HepG2 (cell line): Measurements from ENCODE around the gene ZNF444. TPM values are rescaled to one million over a fixed set of nuclear protein-coding genes. Genes with fewer than 3 reads are reported as not detected.
A peak's percentile ranks its signal among the peaks of the same experiment; 100 is the strongest.

Experiments used
- ADNP ChIP-seq: sonication (generic); formaldehyde crosslinking; IDR thresholded peaks from 2 replicates; pipeline ENCODE4 v1.4.0; 2020; ENCODE audit warnings: missing genetic modification reagents
- AGO2 ChIP-seq: fragments of 200-400 bp; formaldehyde crosslinking; optimal IDR thresholded peaks from 2 replicates; pipeline ENCODE3; 2017; ENCODE audit warnings: mild to moderate bottlenecking, low read depth, low read length, moderate library complexity
- ARHGAP35 ChIP-seq: sonication (generic); formaldehyde crosslinking; IDR thresholded peaks from 2 replicates; pipeline ENCODE4 v1.9.0; 2022; ENCODE audit warnings: mild to moderate bottlenecking, inconsistent platforms, moderate library complexity, missing genetic modification reagents, borderline replicate concordance
- ATF1 ChIP-seq: IDR thresholded peaks from 2 replicates; pipeline ENCODE4 v1.6.1; 2016; ENCODE audit warnings: mild to moderate bottlenecking, control low read depth
- CERS6 ChIP-seq: sonication (generic); formaldehyde crosslinking; IDR thresholded peaks from 2 replicates; pipeline ENCODE4 v1.5.0; 2020; ENCODE audit warnings: missing genetic modification reagents
- DR1 ChIP-seq: sonication (generic); formaldehyde crosslinking; IDR thresholded peaks from 2 replicates; pipeline ENCODE4 v1.8.0; 2021; ENCODE audit warnings: mild to moderate bottlenecking, missing genetic modification reagents, inconsistent platforms
- ELF3 ChIP-seq: IDR thresholded peaks from 2 replicates; pipeline ENCODE4 v1.6.1; 2016; ENCODE audit warnings: missing genetic modification reagents, missing compliant biosample characterization
- FOXC1 ChIP-seq: sonication (generic); formaldehyde crosslinking; IDR thresholded peaks from 2 replicates; pipeline ENCODE4 v1.8.0; 2022; ENCODE audit warnings: mild to moderate bottlenecking, missing genetic modification reagents, borderline replicate concordance
- HDAC2 ChIP-seq: sonication (generic); formaldehyde crosslinking; IDR thresholded peaks from 2 replicates; pipeline ENCODE4 v1.4.0; 2020; ENCODE audit warnings: missing genetic modification reagents
- MEF2D ChIP-seq: sonication (generic); formaldehyde crosslinking; IDR thresholded peaks from 2 replicates; pipeline ENCODE4 v1.5.1; 2020; ENCODE audit warnings: mild to moderate bottlenecking, missing genetic modification reagents
- MEIS1 ChIP-seq: sonication (generic); formaldehyde crosslinking; IDR thresholded peaks from 2 replicates; pipeline ENCODE4 v1.9.0; 2021; ENCODE audit warnings: mild to moderate bottlenecking, missing genetic modification reagents, moderate library complexity, borderline replicate concordance
- RFXANK ChIP-seq: IDR thresholded peaks from 2 replicates; pipeline ENCODE4 v1.6.1; 2016
- SP5 ChIP-seq: IDR thresholded peaks from 2 replicates; pipeline ENCODE4 v1.6.1; 2016; ENCODE audit warnings: low read depth, borderline replicate concordance
- SRF ChIP-seq: IDR thresholded peaks from 2 replicates; pipeline ENCODE4 v1.6.1; 2011; ENCODE audit warnings: mild to moderate bottlenecking, low read depth, low read length, moderate library complexity
- TBX2 ChIP-seq: sonication (generic); formaldehyde crosslinking; IDR thresholded peaks from 2 replicates; pipeline ENCODE4 v1.5.0; 2020; ENCODE audit warnings: missing genetic modification reagents, mild to moderate bottlenecking, borderline replicate concordance
- ZKSCAN5 ChIP-seq: sonication (generic); formaldehyde crosslinking; IDR thresholded peaks from 2 replicates; pipeline ENCODE4 v1.5.1; 2020; ENCODE audit warnings: mild to moderate bottlenecking, missing genetic modification reagents
- ZNF318 ChIP-seq: sonication (generic); formaldehyde crosslinking; IDR thresholded peaks from 2 replicates; pipeline ENCODE4 v1.4.0; 2020; ENCODE audit warnings: mild to moderate bottlenecking, missing genetic modification reagents
- ZNF44 ChIP-seq: sonication (generic); formaldehyde crosslinking; IDR thresholded peaks from 2 replicates; pipeline ENCODE4 v1.5.1; 2020; ENCODE audit warnings: mild to moderate bottlenecking, missing genetic modification reagents
- ZNF574 ChIP-seq: sonication (generic); formaldehyde crosslinking; IDR thresholded peaks from 2 replicates; pipeline ENCODE4 v1.4.0; 2020; ENCODE audit warnings: missing genetic modification reagents
- ZNF678 ChIP-seq: sonication (generic); formaldehyde crosslinking; IDR thresholded peaks from 2 replicates; pipeline ENCODE4 v1.4.0; 2020; ENCODE audit warnings: mild to moderate bottlenecking, missing genetic modification reagents
- ZNF772 ChIP-seq: sonication (generic); formaldehyde crosslinking; IDR thresholded peaks from 2 replicates; pipeline ENCODE4 v1.5.0; 2020; ENCODE audit warnings: mild to moderate bottlenecking, missing genetic modification reagents
- polyA plus RNA-seq, 8 experiments: library from polyadenylated mRNA; depleted of rRNA in 3 of 8; stranded (reverse) in 7 of 8; unstranded in 1 of 8; fragments of >200 nt; fragmentation: Illumina TruSeq in 4 of 8; extraction: Trizol in 4 of 8; gene quantifications; 2 replicates each; pipeline versions ENCODE4 v1.2.1 to v1.2.3, GENCODE V29; 2011 to 2016; ENCODE audit warnings: low read depth in 4 of 8, missing spikeins in 1 of 8, mixed read lengths in 1 of 8; ENCODE audit not compliant: insufficient read depth in 1 of 8
- total RNA-seq, 5 experiments: library from RNA; depleted of rRNA; stranded (reverse); fragments of >200 nt; fragmentation: Illumina TruSeq; extraction: Trizol; gene quantifications; 2 replicates each; pipeline ENCODE4 v1.2.3, GENCODE V29; 2016; ENCODE audit warnings: low read depth in 1 of 5

ZNF444 gene
- total and polyA plus RNA-seq, 2 of the 13 experiments (the other 11 are each of a cell fraction or from before 2014, with no cell fraction given) = 27.4 to 30.3 TPM

GRCh38 chr19:56170261-56170660 lies 29.2 kb downstream of the ZNF444 start (continued):
- TF ChIP-seq ATF1 (no peak), AGO2 (no peak), SP5 (0 out of 2 replicates have a peak, but pooled peaks have one; percentile 26), HDAC2 (CRISPR knock-in tag) (peak; percentile 73), ZNF318 (CRISPR knock-in tag) (no peak), ZNF44 (CRISPR knock-in tag) (no peak), DR1 (CRISPR knock-in tag) (no peak), ZNF574 (CRISPR knock-in tag) (peak; percentile 77), SRF (no peak), RFXANK (CRISPR knock-in tag) (no peak), ZNF772 (no peak), FOXC1 (CRISPR knock-in tag) (no peak), ARHGAP35 (no peak), MEF2D (CRISPR knock-in tag) (peak; percentile 67), MEIS1 (CRISPR knock-in tag) (peak; percentile 55; the same call in 1 of the 2 replicates), ZNF678 (no peak), CERS6 (CRISPR knock-in tag) (no peak), ZKSCAN5 (CRISPR knock-in tag) (no peak; the same call in 1 of the 2 replicates), ADNP (no peak), ELF3 (CRISPR knock-in tag) (peak; percentile 79), TBX2 (CRISPR knock-in tag) (peak; percentile 55; the same call in 1 of the 2 replicates)
